ENCODE results near the gene MAGEB1. TPM values are rescaled to one million over a fixed set of nuclear protein-coding genes. Genes with fewer than 3 reads are reported as not detected.

MAGEB1 gene
- total RNA-seq, 1 experiment from 2014 or later, result 0.17 TPM

GRCh38 chrX:30261012-30261411, 14.1 kb downstream of the MAGEB1 start:
- TF ChIP-seq CTCF (conservative IDR thresholded peaks at IDR 0.05), result no peak
- no peak overlapping the region for H4K91ac ChIP-seq (ENCODE audit: insufficient read length, low read depth, low read length)
- no peak overlapping the region for H2BK5ac ChIP-seq (ENCODE audit: insufficient read length, low read length)
- H2BK15ac ChIP-seq (ENCODE audit: low read depth, low read length), result no peak overlapping the region
- no peak overlapping the region for H3K9ac ChIP-seq (ENCODE audit: extremely low read depth, insufficient read length, low read length)
- no peak overlapping the region for H3T11ph ChIP-seq (ENCODE audit: low read length)
- Mint-ChIP-seq H3K4me1 (peaks cover 3% of the 10 kb centered on the region in 2 experiments; a peak in 3 of 4 replicates), H3K4me3 (no peak overlapping the region), H3K27me3 (ENCODE audit: low read depth) (no peaks in the 10 kb centered on the region), H3K27ac (no peak overlapping the region), H3K9me3 (peaks cover 14 to 41% of the 10 kb centered on the region in 2 experiments), H3K36me3 (ENCODE audit: insufficient read depth in 1 of 3, low read depth in 3 of 3) (peaks cover 8 to 10% (median 8%) of the 10 kb centered on the region in 3 experiments)
- H2BK20ac ChIP-seq (ENCODE audit: low read depth, low read length, poor library complexity, severe bottlenecking), result no peak overlapping the region
- DNase-seq, result no peak
- H2AK5ac ChIP-seq (ENCODE audit: insufficient read length, low read length), result no peak overlapping the region
- no peak overlapping the region for H3K23ac ChIP-seq (ENCODE audit: insufficient read length, low read depth, low read length)
- H3K79me2 ChIP-seq (ENCODE audit: insufficient read depth, low read length), result no peaks in the 10 kb centered on the region
- H4K20me1 ChIP-seq (ENCODE audit: control insufficient read depth, insufficient read depth, insufficient read length), result no peaks in the 10 kb centered on the region
- no peaks in the 10 kb centered on the region for H3K79me1 ChIP-seq (ENCODE audit: insufficient read depth, low read depth, low read length, poor library complexity, severe bottlenecking)
- H3K23me2 ChIP-seq (ENCODE audit: insufficient read length, low read depth, low read length, poor library complexity, severe bottlenecking), result no peaks in the 10 kb centered on the region
- no peak overlapping the region for H2BK120ac ChIP-seq (ENCODE audit: low read depth, low read length, poor library complexity, severe bottlenecking)
- no peak overlapping the region for H3K56ac ChIP-seq (ENCODE audit: insufficient read length, low read depth, low read length)
- H3K9me3 ChIP-seq (ENCODE audit: control insufficient read depth, low read depth, low read length), result peaks cover 8% of the 10 kb centered on the region
- H3K14ac ChIP-seq (ENCODE audit: insufficient read depth, low read length), result no peak overlapping the region
- H3K4me1 ChIP-seq (ENCODE audit: insufficient read depth, low read length), result no peaks in the 10 kb centered on the region
- no peak overlapping the region for H3K18ac ChIP-seq (ENCODE audit: insufficient read length, low read depth, low read length)
- no peak overlapping the region for H2BK12ac ChIP-seq (ENCODE audit: insufficient read length, low read depth, low read length)
- H2AFZ ChIP-seq (ENCODE audit: low read length), result no peak overlapping the region
- H3K27ac ChIP-seq (ENCODE audit: insufficient read length, low read depth, low read length), result no peak overlapping the region
- no peak overlapping the region for H3K4ac ChIP-seq (ENCODE audit: low read depth, low read length)
- H4K5ac ChIP-seq (ENCODE audit: insufficient read length, low read depth, low read length), result no peak overlapping the region
- no peak overlapping the region for H3K4me2 ChIP-seq (ENCODE audit: insufficient read depth, insufficient read length, low read length)
- no peaks in the 10 kb centered on the region for H3K27me3 ChIP-seq (ENCODE audit: insufficient read depth, low read length)
- H4K8ac ChIP-seq (replicated peaks; ENCODE audit: insufficient read length, low read depth, low read length), result no peak overlapping the region

Measured in H9 (cell line).